Inflammatory macrophage treated with lipopolysaccharide for 4 hours (primary cell): Measurements from ENCODE around the gene EMP3.
"Not testable (repeated sequence)": the region's sequence is repeated elsewhere in the genome, so short reads cannot be mapped to it uniquely, and the experiment has no call there.

Source experiments
- DNase-seq: peaks from one replicate; pipeline ENCODE4 v3.0.0-alpha.2; 2020

Gene EMP3, protein sequence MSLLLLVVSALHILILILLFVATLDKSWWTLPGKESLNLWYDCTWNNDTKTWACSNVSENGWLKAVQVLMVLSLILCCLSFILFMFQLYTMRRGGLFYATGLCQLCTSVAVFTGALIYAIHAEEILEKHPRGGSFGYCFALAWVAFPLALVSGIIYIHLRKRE

DNA sequence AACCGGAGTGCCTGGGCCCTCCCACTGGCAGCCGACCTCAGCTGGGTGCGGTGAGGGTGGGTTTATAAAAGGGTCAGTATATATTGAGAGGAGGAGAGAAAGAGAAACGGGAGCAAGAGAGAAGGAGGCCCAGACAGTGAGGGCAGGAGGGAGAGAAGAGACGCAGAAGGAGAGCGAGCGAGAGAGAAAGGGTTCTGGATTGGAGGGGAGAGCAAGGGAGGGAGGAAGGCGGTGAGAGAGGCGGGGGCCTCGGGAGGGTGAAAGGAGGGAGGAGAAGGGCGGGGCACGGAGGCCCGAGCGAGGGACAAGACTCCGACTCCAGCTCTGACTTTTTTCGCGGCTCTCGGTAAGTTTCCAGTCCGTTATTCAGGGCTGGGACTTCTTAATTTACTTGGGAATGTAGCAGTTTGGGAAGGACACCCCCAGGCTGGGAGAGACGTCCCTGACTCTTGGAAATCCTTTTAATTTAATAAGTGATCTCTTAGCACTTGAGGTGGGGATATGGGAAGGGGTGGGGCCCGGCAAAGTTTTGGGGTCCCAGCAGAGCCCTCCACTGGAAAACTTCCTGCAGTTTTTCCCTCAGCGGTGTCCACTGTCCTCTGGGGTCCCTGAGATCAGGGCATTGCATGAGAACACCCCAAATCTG lies at the start of gene EMP3:
Gene EMP3, plus strand, starts transcription at position 288 of the 646 bp plus-strand sequence. CDS start 1,293 bp downstream, outside the sequence.
- DNase-seq: peak; percentile 87

DNA sequence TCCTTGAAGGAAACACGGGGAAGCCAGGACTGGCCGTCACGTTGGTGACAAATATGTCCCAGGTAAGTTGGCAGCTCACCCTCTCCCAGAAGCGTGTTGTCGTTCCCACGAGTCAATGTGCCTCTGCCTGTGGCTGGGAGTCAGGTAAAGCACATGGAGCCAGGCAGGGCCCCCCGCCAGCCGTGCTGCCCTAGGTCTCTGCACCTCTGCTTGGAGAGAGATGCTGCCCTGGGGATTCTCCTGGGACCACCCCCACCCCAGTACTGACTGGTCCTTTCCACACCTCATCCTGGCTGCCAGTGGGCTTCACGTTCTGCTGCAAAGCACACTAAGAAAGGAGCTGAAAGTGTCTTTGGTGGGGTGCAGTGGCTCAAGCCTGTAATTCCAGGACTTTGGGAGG lies 45.6 kb upstream of the EMP3 start:
- DNase-seq: no peak

DNA sequence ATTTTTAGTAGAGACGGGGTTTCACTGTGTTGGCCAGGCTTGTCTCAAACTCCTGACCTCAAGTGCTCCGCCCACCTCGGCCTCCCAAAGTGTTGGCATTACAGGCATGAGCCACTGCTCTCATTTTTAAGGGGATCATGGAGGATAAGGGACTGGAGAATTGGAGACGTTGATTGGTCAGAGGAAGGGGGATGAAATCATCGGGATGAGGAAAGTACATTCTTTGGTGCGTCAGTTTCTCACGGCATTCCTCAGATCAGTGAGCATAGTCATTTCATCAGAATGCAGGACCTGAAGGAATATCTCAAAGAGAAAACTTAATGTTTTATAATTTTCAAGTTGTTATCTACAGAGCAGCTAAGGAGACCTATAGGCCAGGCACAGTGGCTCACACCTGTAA lies 41.4 kb upstream of the EMP3 start:
- no peak for DNase-seq

DNA sequence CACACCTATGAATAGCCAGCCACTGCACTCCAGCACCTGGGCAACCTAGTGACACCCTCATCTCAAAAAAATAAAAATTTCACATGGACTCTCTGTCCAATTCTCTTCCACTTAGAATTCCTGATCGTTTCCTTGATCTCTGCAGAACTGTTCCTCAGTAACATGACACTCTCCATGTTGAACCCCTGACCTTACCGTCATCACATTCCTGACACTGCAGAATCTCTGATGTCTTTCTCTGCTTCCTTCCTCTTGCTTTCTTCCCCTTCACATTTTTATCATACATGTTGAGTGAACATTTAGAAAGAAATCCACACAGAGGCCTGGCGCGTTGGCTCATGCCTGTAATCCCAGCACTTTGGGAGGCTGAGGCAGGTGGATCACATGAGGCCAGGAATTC lies 40.5 kb upstream of the EMP3 start:
- DNase-seq: no peak

DNA sequence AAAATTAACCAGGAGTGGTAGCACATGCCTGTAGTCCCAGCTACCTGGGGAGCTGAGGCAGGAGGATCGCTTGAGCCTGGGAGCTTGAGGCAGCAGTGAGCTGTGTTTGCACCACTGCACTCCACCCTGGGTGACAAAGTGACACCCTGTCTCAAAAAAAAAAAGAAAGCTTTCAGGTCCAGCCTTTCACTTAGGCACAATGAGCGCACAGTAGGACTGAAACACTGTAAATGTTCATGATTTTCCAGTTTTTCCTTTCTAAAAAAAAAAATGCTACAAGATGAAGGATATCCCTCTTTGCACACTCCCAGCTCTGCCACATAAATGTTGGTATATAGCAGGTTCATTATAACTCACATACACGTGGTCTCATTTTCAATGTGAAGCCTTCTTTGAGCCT lies 37.6 kb upstream of the EMP3 start:
- DNase-seq: no peak

DNA sequence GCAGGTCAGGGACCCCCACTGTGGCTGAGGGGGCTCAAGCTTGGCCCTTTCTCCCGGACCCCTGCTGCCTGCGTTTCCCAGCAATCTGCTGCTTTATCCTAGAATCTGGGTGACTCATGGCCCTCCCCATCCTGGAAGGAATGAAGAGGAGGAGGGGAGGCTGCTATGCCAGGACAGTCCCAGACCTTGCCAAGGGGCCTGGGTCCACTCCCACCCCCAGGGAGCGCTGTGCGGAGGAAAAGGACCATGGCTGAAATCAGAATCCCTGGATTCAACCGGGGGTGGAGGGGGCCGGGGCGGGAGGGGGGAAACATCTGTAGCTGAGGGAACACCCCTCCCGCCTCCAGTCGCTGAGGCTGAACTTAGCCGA lies 35.0 kb upstream of the EMP3 start:
- DNase-seq: no peak

DNA sequence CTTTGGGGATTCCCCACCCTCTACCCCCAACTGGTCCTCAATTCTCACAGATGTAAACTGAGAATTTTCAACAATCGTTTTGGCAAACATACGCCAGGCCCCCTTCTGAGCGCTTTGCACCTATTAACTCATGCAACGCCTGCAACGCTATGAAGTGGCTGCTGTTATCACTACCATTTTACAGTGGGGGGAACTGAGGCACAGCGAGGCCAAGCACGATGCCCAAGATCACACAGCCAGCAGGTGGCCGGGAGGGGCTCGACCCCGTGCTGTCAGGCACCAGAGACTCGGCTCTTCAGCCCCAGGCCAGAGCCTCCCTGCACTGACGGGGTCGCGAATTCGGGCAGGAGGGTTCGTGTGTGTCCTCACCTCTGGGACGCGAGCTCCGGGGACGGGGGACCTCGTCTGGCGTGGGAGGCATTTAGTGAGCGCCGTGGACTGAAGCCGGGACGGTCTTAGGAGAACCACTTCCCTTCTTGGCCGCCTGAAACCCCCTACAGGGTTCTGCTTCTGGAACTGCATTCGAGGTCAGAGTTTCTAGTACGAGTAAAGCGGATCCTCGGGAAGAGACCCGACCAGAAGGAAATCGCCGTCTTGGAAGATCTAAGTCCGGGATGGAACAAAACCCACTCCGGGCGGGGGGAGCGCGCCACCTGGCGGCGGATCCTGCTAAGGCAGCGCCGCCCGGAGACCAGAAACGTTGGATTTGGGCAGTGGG lies 34.4 kb upstream of the EMP3 start:
- DNase-seq: peak; percentile 45

DNA sequence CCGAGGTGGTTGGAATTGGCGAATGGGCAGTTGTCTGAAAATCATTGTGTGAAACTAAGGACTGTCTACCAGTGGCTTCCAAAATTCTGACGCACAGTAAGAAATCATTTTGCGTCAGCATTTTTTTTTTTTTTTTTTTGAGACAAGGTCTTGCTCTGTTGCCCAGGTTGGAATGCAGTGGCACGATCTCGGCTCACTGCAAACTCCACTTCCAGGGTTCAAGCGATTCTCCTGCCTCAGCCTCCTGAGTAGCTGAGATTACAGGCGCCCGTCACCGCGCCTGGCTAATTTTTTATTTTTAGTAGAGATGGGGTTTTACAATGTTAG lies 33.9 kb upstream of the EMP3 start:
- not testable (repeated sequence) for DNase-seq

DNA sequence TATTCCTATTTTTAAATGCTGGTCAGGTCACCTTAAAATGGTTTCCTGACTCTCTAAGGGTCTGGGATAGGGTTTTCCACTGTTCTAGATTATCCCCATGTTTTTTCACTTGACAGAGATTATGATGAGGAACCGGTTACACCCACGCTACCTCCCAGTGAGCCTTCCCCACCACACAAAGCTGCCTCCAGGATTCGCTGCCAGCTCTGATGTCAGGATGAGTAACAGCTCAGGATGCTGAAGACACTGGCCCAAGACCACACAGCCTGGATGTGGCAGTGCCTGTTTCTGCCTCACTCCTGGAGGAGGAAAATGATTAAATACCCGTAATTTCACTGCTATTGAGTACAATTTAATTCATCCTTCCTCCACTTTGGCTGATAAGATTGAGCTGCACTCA lies 32.6 kb upstream of the EMP3 start:
- DNase-seq: peak; percentile 52

DNA sequence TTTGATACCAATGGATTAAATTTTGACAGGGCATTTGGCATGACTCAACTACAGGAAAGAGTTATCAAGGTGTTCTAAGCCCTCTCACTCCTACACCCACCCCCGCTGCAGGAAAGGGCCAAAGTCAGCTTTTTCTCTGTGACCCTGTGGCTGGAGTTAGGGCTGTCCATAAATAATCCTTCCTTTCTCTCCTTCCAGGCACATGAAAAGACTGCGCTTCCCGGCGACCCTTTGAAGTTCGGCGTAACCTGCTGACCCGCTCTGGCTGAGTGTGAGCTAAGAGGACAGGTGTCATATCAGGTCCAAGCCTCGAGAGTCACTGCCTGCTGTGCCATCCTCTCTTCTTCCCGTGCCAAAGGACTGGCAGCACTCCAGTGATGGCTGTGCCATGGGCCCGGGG lies 29.9 kb upstream of the EMP3 start:
- no peak for DNase-seq

DNA sequence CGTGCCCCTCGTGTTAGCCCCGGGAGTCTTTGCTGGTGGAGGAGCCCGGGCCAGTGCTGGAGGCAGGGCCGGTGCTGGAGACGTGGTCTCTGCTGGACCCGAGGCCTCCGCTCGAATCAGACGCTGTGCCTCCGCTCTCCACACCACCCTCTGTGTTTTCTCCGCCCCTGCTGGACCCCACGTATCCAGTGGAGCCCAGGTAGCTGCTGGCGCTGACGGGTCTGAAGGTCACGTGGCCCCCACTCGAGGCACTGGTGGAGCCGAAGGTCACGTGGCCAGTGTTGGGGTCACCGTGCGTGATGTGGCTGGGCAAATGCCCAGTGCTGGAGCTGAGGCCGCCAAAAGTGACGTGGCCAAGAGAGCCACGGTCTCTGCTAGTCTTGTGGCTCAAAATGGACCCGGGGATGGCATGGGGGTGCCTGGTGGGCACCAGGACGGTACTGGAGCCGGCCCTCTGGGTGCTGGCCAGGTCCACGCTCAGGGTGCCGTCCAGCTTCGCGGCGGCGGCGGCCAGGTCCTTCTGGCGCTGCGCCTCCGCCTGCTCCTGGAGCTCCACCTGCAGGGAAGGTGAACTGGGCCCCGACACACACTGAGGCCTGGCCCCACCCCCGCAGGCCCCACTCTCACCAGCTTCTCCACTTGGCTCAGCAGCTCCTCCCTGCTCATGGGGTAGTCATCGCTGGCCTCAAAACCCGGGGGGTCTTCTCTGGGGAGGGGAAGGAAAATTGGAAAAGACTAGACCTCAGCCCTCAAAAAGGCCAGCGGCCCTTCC lies 28.2 kb upstream of the EMP3 start:
- no peak for DNase-seq

DNA sequence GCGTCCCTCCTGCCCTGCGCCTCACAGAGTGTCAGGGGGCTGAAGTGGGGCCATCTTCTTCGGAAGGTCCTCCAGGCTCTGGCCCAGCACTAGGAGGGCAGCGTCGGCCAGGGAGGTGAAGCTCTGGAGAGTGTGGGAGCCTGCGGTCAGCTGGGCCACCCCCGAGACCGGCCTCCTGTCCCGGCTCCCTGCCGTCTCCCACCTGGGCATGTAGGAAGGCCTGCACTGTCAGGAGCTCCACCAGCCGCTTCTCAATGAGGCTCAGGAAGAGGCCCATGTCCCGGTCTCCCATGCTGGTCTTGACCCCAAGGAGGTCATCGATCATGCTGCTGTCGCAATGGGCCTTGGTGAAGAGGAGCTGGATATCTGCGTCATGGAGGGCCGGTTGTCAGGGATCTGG lies 27.4 kb upstream of the EMP3 start:
- DNase-seq: no peak

DNA sequence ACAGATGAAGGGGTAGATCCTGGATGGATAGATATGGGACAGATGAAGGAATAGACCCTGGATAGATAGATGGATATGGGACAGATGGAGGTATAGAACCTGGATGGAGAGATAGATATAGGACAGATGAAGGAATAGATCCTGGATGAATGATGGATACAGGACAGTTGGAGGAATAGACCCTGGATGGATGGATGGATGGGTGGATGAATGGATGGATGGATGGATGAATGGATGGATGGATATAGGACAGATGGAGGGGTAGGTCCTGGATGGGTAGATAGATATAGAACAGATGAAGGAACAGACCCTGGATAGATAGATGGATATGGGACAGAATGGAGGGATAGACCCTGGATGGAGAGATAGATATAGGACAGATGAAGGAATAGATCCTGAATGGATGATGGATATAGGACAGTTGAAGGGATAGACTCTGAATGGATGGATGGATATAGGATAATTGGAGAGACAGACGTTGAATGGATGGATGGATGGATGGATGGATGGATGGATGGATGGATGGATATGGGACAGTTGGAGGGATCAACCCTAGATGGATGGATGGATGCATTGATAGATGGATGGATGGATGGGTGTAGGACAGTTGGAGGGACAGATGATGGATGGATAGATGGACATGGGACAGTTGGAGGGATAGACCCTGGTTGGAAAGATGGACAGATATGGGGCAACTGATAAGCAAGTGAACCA lies 23.3 kb upstream of the EMP3 start:
- DNase-seq: no peak

DNA sequence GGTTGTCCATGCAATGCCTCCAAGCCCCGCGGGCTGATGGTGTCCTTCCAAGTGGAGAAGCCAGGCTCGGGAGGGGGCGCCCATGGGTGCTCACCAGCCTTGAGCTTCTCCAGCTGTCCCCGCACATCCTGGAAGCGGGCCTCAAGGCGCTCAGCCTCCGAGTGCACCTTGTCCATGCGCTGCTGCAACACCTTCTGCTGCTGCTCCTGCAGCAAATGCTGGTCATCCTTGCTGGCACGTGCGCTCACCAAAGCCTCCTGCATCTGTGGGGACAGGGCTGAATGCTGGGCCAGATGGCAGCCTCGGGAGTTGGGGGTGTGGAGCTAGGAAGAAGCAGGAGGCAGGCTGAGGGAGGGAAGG lies 22.8 kb upstream of the EMP3 start:
- DNase-seq: no peak

DNA sequence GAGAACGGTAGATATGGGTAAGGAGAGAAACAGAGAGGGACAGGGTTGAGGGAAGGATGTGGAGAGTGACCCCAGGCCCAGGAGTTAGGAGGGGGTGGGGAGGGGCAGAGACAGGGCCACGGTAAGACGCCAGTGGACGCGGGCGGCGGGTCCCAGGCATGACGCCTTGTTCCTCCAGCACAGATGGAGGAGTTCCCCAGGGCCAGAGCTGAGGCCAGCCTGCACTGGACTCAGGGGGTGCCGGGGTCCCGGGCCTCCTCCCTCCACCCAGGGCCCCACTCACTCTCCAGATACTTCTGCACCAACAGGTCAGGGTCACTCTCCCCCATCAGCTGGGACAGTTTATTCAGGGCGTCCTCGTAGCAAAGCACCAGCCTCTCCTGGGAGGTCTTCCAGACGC lies 22.0 kb upstream of the EMP3 start:
- DNase-seq: no peak

DNA sequence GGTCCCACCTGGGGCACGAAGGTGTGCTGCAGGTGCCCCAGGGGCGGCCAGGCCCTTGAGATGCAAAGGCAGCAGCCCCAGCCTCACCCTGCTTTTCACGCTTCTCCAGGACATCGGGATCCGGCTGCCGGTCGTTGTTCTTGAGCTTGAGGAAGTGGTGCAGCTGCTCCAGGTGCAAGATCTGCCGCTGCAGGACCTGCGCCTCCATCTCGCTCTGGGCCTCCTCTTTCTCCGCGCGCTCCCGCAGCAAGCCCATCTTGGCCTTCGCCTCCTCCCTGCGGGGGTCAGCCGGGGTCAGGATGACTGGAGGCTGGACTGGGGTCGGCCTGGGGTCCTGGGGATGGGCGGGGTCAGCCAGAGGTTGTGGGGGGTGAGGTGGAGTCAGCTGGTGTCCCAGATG lies 21.5 kb upstream of the EMP3 start:
- DNase-seq: no peak

DNA sequence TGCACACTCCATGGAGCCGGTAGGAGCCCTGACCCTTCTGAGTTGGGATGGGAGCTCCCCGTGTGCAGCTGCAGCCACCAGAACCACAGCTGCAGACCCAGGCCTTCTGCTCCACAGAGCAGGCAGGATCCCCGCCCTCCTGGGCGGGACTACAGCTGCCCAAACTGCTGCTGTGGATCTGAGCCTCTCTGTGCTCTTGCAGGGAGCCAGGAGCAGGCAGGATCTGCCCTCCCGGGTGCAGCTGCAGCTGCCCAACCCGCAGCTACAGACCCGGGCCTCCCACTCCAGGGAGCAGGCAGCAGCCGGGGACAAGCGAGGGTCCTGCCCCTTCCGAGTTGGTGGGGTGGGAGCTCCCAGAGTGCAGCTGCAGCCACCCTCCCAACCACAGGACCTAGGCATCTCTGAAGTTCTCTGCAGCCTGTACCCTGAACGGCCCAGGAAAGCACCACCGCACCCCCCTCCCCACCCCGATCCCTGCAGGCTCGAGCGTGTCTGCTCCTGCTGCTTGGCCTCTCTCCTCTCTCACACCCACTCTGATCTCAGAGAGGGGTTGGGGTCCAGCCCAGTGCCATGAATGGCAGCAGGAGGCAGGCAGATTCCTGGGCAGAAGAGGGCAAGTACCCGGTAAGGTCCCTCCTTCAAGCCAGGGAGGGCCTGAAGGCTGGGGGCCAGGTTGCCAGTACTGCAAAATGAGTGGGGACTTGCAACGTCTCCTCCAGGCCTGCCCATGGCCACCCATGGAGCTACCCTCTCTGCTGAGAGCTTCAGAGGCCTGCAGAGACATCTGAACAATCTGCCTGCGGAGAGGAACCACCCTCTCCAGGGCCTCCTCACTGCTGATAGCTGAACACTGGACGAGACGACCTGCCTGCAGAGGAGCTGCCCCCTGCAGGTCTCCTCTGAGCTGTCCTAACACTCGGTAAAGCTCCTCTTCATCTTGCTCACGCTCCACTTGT lies 16.4 kb upstream of the EMP3 start:
- no peak for DNase-seq

DNA sequence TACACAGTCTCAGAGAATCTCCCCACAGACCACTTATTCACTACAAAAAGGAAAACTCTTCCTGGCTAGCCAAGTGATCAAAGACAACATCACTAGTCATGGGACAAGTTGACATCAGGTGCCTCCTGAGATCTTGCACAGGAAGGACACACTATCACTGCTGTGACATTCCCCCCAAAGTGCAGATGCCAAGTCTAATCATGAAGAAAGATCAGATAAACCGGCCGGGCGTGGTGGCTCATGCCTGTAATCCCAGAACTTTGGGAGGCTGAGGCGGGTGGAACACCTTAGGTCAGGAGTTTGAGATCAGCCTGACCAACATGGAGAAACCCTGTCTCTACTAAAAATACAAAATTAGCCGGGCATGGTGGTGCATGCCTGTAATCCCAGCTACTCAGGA lies 15.6 kb upstream of the EMP3 start:
- DNase-seq: not testable (repeated sequence)

DNA sequence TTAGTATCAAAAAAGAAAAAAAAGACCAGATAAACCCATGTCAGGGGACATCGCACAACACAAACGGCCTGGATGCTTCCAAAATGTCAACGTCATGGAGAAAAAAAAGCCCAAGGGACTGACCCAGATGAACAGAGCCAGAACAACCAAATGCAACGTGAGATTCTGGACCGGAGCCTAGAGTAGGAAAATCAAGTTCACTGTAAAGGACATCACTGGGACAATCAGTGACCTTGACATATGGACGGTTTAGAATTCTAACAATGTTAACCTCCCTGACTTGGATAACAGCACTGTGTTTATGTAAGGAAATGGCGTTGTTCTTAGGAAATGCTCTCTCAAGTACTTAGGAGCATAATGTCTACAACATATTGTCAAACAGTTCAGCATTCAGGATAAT lies 15.1 kb upstream of the EMP3 start:
- DNase-seq: no peak

DNA sequence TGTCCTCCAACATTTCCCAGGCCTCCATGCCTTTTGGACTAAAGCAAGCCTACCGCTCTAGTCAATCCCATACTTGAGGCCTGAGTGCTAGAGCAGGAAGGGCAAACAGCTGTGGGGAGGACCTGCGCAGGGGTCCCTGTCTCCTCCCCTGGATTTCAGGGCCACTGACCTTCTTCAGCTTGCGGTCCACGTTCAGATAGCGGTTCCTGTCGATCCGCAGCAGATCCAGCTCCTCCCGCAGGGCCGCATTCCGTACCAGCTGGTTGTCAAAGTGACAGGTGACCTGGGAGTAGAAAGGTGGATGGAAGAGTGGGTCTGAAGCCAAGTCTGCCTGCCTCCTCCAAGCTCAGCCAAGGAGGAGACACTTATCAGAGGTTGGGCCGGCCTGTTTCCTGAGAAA lies 14.0 kb upstream of the EMP3 start:
- DNase-seq: no peak

DNA sequence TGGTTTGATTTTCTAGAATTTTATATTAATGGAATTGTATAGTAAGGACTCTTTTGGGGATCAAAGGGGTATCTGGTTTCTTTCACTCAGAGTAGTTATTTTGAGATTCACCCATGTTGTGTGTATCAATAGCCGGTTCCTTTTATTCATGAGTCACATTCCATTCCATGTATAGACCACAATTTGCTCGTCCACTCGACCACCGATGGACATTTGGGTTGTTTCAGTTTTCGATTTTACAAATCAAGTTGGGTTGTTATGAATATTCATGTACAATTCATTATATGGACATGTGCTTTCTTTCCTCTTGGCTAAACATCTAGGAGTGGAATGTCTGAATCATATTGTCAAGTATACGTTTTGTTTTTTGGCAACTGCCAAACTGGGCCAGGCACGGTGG lies 9.6 kb upstream of the EMP3 start:
- no peak for DNase-seq

DNA sequence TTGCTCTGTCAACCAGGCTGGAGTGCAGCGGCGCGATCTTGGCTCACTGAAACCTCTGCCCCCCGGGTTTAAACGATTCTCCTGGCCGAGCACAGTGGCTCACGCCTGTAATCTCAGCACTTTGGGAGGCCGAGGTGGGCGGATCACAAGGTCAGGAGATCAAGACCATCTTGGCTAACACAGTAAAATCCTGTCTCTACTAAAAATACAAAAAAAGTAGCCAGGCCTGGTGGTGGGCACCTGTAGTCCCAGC lies 7.7 kb upstream of the EMP3 start:
- DNase-seq: not testable (repeated sequence)
